ENCODE measurements around the gene ZFAND2A.
"Not testable (repeated sequence)": the region's sequence is repeated elsewhere in the genome, so short reads cannot be mapped to it uniquely, and the experiment has no call there.

DNA sequence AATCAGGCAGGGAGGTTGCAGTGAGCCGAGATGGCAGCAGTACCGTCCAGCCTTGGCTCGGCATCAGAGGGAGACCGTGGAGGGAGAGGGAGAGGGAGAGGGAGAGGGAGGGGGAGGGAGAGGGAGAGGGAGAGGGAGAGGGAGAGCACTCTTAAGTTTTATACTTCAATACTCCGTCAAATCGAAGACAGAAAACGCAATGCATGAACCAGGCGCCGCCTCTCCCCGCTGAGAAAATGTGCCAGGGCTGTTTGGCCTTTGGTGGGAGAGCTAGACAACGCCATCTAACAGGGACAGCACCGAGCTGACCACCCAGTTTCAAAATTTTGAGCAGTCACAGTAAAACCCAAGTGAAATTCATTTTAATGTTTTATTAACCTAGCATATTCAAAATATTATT lies 12.1 kb downstream of the ZFAND2A start:
- TF ChIP-seq JAZF1 (CRISPR knock-in tag; IDR thresholded peaks at IDR 0.05); MYBL2 (CRISPR knock-in tag; IDR thresholded peaks at IDR 0.05); ZNF263 (CRISPR knock-in tag; IDR thresholded peaks at IDR 0.05; ENCODE audit: low read depth); CBFB (CRISPR knock-in tag; IDR thresholded peaks at IDR 0.05; ENCODE audit: low read depth); TEAD4 (CRISPR knock-in tag; IDR thresholded peaks at IDR 0.05); FOXK1 (CRISPR knock-in tag; IDR thresholded peaks at IDR 0.05); ZNF416 (CRISPR knock-in tag; IDR thresholded peaks at IDR 0.05); ESRRA (CRISPR knock-in tag; IDR thresholded peaks at IDR 0.05; ENCODE audit: borderline replicate concordance): not testable (repeated sequence)
- TF ChIP-seq, protein P1, sequence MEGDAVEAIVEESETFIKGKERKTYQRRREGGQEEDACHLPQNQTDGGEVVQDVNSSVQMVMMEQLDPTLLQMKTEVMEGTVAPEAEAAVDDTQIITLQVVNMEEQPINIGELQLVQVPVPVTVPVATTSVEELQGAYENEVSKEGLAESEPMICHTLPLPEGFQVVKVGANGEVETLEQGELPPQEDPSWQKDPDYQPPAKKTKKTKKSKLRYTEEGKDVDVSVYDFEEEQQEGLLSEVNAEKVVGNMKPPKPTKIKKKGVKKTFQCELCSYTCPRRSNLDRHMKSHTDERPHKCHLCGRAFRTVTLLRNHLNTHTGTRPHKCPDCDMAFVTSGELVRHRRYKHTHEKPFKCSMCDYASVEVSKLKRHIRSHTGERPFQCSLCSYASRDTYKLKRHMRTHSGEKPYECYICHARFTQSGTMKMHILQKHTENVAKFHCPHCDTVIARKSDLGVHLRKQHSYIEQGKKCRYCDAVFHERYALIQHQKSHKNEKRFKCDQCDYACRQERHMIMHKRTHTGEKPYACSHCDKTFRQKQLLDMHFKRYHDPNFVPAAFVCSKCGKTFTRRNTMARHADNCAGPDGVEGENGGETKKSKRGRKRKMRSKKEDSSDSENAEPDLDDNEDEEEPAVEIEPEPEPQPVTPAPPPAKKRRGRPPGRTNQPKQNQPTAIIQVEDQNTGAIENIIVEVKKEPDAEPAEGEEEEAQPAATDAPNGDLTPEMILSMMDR (IDR thresholded peaks at IDR 0.05): not testable (repeated sequence)
- TF ChIP-seq, protein P2, sequence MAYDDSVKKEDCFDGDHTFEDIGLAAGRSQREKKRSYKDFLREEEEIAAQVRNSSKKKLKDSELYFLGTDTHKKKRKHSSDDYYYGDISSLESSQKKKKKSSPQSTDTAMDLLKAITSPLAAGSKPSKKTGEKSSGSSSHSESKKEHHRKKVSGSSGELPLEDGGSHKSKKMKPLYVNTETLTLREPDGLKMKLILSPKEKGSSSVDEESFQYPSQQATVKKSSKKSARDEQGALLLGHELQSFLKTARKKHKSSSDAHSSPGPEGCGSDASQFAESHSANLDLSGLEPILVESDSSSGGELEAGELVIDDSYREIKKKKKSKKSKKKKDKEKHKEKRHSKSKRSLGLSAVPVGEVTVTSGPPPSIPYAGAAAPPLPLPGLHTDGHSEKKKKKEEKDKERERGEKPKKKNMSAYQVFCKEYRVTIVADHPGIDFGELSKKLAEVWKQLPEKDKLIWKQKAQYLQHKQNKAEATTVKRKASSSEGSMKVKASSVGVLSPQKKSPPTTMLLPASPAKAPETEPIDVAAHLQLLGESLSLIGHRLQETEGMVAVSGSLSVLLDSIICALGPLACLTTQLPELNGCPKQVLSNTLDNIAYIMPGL (CRISPR knock-in tag; IDR thresholded peaks at IDR 0.05): not testable (repeated sequence)
- TF ChIP-seq, protein P3, sequence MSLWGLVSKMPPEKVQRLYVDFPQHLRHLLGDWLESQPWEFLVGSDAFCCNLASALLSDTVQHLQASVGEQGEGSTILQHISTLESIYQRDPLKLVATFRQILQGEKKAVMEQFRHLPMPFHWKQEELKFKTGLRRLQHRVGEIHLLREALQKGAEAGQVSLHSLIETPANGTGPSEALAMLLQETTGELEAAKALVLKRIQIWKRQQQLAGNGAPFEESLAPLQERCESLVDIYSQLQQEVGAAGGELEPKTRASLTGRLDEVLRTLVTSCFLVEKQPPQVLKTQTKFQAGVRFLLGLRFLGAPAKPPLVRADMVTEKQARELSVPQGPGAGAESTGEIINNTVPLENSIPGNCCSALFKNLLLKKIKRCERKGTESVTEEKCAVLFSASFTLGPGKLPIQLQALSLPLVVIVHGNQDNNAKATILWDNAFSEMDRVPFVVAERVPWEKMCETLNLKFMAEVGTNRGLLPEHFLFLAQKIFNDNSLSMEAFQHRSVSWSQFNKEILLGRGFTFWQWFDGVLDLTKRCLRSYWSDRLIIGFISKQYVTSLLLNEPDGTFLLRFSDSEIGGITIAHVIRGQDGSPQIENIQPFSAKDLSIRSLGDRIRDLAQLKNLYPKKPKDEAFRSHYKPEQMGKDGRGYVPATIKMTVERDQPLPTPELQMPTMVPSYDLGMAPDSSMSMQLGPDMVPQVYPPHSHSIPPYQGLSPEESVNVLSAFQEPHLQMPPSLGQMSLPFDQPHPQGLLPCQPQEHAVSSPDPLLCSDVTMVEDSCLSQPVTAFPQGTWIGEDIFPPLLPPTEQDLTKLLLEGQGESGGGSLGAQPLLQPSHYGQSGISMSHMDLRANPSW (CRISPR knock-in tag; conservative IDR thresholded peaks at IDR 0.05; ENCODE audit: low read depth): not testable (repeated sequence)
- TF ChIP-seq, protein P4, sequence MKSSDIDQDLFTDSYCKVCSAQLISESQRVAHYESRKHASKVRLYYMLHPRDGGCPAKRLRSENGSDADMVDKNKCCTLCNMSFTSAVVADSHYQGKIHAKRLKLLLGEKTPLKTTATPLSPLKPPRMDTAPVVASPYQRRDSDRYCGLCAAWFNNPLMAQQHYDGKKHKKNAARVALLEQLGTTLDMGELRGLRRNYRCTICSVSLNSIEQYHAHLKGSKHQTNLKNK (CRISPR knock-in tag; IDR thresholded peaks at IDR 0.05): not testable (repeated sequence)
- TF ChIP-seq, protein P5, sequence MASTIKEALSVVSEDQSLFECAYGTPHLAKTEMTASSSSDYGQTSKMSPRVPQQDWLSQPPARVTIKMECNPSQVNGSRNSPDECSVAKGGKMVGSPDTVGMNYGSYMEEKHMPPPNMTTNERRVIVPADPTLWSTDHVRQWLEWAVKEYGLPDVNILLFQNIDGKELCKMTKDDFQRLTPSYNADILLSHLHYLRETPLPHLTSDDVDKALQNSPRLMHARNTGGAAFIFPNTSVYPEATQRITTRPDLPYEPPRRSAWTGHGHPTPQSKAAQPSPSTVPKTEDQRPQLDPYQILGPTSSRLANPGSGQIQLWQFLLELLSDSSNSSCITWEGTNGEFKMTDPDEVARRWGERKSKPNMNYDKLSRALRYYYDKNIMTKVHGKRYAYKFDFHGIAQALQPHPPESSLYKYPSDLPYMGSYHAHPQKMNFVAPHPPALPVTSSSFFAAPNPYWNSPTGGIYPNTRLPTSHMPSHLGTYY (CRISPR knock-in tag; IDR thresholded peaks at IDR 0.05): not testable (repeated sequence)

All from WTC11 (cell line).